NOMO-1 (cell line): ENCODE results near the gene TSC22D1.
"Not testable (repeated sequence)": the region's sequence is repeated elsewhere in the genome, so short reads cannot be mapped to it uniquely, and the experiment has no call there.

Source experiments
- DNase-seq, 2 experiments: peaks; one replicate each; lab custom pipeline; 2025; ENCODE audit not compliant: unreplicated experiment in 2 of 2; lab: John Stamatoyannopoulos, UW

TSC22D1 gene

GRCh38 chr13:44575741-44576350 lies at the start of gene TSC22D1:
TSC22D1 (minus strand) TSS chr13:44576330; CDS start chr13:44576074, 256 bp downstream.
- DNase-seq = peak in 1 of 2 experiments; percentile 34

- DNase-seq = no peak
Observed at GRCh38 chr13:44622708-44623107, 46.6 kb upstream of the TSC22D1 start.

GRCh38 chr13:44622261-44622660 lies 46.1 kb upstream of the TSC22D1 start:
- no peak for DNase-seq

GRCh38 chr13:44620057-44620456 lies 43.9 kb upstream of the TSC22D1 start:
- no peak for DNase-seq

- DNase-seq = no peak
Observed at GRCh38 chr13:44619651-44620050, 43.5 kb upstream of the TSC22D1 start.

DNA sequence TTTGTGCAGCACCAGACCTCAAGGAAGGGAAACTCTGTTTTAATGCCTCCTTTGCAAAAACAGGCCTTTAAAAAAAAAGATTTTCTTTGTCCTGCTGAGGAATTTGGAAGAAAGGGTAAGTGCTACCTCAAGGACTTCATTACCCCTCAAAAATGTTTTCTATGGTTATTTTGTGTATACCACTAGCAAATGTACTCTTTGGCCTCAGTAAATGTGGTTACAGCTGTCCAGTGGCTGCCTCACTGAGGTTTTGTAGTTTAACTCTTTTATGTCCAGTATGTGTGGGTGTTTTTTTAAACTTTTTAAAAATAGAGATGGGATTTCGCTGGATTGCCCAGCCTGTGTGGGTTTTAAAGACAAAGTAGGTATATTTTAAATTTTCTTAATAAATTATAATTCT lies 42.2 kb upstream of the TSC22D1 start:
- no peak for DNase-seq

DNA sequence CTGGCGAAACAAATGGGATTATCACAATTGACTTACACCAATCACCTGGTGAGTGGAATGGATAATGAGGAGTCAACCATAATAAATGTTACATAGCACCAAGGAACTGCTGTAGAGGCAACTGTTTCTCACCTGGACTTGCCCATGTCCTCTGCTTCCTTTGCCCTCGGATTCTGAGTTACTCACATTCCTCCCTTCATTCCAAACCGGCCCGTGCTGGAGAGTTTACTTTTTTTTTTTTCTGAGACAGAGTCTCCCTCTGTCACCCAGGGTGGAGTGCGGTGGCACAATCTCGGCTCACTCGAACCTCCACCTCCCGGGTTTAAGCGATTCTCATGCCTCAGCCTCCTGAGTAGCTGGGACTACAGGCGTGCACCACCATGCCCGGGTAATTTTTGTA lies 41.5 kb upstream of the TSC22D1 start:
- no peak for DNase-seq

DNA sequence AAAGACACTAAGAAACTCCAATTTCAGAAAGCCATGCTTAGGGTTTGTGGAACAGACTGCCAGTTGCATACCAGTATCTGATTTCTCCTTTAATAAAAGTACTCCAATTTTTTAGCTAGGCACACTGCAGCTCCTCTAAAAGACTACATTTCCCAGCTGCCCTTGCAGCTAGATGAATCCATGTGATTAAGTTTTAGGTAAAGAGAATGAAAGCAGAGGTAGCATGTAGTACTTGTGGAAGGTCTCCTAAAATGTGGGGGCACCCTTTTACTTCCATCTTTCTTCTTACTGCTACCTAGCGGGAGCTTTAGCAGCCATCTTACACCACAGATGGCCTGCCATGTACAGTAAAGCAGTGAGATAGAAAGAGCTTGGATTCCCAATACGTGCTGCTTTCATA lies 33.0 kb upstream of the TSC22D1 start:
- DNase-seq = no peak

DNA sequence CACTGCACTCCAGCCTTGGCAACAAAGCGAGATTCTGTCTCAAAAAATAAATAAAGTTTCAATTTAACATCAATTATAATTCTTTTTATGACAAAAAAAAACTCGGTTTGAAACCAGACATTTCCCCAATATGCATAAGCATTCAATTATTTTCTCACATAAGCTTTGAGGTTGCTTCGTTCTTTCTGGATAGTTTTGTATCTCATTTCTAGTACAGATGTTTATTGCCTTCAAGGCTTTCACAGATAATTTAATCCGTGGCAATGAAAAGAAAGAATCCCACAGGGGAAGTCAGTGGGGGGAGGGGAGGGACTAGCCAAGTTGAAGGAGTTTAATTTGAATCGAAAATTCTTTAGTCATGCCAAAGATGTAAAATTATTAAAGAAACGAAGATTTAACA lies 29.6 kb upstream of the TSC22D1 start:
- no peak for DNase-seq

DNA sequence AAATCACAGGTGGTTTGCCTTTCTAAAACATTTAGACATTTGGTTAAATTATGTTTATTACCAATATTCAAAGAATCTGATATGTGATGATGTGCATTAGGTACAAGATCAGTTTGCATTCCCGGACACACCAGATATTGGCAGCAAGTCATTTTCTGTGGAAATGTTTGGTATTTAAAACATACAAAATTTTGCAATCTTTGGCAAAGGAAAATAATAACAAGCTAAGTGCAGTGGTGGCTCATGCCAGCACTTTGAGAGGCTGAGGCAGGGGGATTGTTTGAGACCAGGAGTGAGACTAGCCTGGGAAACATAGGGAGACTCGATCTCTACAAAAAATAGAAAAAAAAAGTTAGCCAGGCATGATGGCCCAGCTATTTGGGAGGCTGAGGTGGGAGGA lies 29.1 kb upstream of the TSC22D1 start:
- no peak for DNase-seq

GRCh38 chr13:44601586-44601985 lies 25.5 kb upstream of the TSC22D1 start:
- DNase-seq = no peak

DNA sequence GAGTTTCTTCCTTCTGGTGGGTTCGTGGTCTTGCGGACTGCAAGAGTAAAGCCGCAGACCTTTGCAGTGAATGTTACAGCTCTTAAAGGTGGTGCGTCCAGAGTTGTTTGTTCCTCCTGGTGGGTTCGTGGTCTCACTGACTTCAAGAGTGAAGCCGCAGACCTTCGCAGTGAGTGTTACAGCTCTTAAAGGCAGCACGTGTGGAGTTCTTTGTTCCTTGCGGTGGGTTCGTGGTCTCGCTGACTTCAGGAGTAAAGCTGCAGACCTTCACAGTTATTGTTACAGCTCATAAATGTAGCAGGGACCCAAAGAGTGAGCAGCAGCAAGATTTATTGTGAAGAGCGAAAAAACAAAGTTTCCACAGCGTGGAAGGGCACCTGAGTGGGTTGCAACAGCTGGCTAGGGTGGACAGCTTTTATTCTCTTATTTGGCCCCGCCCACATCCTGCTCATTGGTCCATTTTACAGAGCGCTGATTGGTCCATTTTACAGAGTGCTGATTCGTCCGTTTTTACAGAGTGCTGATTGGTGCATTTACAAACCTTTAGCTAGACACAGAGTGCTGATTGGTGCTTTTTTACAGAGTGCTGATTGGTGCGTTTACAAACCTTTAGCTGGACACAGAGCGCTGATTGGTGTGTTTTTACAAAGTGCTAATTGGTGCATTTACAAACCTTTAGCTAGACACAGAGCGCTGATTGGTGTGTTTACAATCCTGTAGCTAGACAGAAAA lies 17.9 kb upstream of the TSC22D1 start:
- DNase-seq = not testable (repeated sequence)

DNA sequence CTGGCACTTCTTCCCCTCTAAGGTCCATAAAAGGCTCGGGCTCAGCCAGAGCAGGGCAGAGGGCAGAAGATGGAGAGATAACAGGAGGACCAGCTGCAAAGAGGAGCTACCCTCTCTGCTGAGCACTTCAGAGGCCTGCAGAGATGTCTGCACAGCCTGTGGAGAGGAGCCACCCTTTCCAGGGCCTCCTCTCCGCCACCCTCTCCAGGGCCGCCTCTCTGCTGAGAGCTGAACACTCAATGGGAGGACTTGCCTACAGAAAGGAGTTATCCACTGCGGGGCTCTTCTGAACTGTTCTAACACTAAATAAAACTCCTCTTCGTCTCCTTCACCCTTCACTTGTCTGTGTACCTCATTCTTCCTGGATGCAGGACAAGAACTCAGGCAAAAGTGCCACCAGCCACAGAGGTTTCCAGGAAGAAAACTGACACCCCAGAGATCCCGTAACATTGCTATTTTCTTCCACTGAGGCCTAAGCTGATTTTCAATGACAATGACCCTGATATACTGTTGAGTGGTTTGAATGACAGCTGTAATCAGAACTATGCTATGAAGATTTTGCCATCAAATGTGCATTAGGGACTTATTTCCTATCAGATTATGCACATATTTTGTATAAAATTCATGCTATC lies 16.2 kb upstream of the TSC22D1 start:
- no peak for DNase-seq

GRCh38 chr13:44591316-44591715 lies 15.2 kb upstream of the TSC22D1 start:
- no peak for DNase-seq

DNA sequence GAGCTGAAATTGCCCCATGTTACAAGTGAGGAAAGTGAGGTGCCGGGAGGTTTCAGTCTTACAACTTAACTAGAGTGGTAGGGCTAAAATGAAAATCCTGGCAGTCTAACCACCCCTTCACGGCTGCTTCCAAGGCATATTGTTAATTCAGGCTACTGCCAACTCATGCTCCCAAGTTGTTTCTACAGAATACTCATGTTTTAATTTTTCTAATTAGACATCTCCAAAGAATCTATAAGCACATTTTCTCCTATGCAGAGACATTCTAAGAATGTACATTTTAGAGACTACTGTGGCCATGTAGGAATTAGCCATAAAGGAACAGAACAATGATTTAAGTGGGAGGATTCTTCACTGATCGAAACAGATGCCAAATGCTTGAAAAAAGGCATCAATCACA lies 7.0 kb upstream of the TSC22D1 start:
- no peak for DNase-seq

- DNase-seq = no peak
Observed at GRCh38 chr13:44578067-44578400, 1.9 kb upstream of the TSC22D1 start.

GRCh38 chr13:44577236-44578066 lies 1.3 kb upstream of the TSC22D1 start:
- DNase-seq = peak; percentile 87 to 88

GRCh38 chr13:44576351-44577235 lies 463 bp upstream of the TSC22D1 start:
- no peak for DNase-seq

DNA sequence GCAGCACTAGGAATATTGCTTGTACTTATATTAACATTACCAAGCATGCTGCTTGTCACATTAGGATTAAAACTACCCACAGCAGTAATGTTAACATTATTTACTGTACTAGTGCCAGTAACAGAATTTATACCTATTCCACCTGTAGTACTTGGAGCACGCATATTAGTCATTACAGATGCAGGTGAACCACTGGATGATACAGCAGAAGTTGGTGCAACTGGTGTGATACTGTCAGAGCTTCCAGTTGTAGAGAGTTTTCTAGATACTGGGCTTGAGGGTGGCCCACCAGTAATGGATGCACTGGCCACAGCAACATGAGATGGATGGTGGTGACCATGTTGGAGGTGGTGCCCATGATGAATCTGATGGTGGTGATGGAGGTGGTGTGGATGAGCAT lies 1.1 kb downstream of the TSC22D1 start:
- DNase-seq = no peak

DNA sequence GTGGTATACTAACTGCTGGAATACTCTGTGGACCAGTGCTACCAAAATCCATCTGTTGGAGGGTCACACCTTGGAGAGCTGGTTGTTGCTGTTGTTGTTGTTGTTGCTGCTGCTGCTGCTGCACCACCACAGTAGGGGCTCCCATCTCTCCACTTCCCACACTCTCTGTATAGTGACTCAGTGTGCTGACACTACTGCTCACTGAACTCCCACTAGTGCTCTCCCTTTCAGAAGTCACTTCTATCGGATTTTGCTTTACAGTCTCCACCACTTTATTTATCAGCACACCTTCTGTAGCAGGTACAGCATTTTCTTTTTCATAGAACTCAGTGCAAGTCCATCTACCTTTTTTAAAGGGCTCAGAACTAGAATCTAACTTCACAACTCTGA lies 1.7 kb downstream of the TSC22D1 start:
- no peak for DNase-seq
